ENCODE results near the gene FAM149A. TPM values are rescaled to one million over a fixed set of nuclear protein-coding genes. Genes with fewer than 3 reads are reported as not detected.

FAM149A gene
- total RNA-seq, 1 donor from 2014 or later: 0.78 TPM

DNA sequence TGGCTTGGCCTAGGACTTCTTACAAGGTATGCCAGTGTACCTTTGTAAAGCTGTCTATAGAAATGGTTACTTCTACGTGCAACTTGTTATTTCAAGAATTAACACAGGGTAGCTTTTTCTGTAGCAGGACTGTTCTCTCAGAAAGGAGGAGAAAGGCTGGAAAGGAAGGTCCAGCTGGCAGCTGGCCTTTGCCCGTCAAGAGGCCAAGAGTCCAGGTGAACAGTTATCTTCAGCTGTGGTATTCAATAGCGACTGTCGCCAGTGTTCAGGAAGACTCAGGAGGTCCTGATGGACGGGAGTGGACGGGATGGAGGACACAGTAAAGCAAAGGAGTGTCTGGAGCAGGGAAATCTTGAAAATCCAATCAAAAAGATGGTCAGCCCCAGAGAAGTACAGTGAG lies 91.6 kb downstream of the FAM149A start:
- intact Hi-C loops (cut with micrococcal nuclease): loop anchor here (10.0 kb wide), 1 partner anchor 1231 kb away; no protein-coding TSS in a partner anchor

DNA sequence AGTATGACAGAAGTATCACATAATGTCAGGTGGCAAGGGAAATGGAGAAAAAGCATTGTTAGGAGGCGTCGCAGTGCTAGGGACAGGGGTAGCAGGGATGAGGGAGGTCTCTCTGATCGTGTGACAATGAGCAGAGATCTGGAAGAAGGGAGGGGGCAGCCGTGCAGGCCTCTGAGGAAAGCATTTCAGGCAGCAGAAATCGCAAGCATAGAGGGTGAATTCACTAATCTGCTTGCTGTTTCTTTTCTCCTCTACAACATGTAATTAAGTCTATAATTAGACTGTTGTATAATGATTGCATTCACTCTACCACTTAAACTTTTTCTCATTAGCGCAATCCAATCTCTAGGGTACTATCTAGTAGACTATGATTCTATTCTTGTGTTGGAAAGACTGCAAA lies 96.0 kb downstream of the FAM149A start:
- intact Hi-C loops (cut with micrococcal nuclease): no loop called here

DNA sequence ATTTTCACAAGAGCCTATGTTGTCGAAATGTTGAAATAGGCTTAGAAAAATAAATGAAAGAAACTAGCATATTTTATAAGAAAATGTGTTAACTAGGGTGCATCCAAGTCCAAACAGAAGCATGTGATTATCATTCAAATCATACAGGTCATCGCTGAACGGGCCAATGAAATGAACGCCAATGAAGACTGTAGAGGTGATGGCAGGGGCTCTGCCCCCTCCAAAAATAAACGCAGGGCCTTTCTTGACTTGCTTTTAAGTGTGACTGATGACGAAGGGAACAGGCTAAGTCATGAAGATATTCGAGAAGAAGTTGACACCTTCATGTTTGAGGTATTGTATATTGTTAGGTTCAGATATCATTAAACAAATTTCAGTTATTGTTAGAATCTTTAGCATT lies 96.5 kb downstream of the FAM149A start:
- intact Hi-C loops (cut with micrococcal nuclease): loop anchor here (1.0 kb wide), 1 partner anchor 9 kb away; no protein-coding TSS in a partner anchor

DNA sequence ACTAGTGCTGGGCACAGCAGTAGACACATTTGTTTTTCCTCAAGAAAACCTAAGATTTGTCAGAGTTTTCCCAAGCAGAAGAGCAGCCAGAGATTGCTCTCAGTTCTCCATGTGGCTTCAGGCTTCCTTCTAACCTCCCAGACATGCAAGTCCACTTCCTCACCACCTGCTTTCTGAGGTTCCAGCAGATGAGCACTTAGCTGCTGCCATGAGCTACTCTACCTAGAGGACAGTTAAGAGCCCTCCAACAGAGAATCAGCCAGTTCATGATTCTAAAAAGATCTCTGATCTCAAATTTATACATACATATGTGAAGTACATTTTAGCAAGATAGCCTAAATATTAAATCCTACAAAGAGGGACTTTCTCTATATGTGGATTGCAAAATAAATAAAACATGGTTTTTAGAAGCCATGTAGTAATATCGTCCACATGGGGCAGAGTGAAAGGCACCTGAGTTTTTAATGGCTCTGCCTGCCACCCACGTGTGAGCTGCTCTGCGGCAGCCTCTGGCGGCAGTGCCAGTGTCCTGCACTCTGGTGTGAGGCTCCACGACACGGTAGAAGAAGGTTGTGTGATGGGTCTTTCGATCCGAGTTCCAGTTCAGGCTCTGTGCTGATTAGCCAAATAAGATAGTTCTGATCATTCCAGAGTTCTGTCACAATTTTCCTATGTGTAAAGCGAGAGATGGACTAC lies 97.2 kb downstream of the FAM149A start:
- intact Hi-C loops (cut with micrococcal nuclease): loop anchor here (1.0 kb wide), 1 partner anchor 9 kb away; no protein-coding TSS in a partner anchor

DNA sequence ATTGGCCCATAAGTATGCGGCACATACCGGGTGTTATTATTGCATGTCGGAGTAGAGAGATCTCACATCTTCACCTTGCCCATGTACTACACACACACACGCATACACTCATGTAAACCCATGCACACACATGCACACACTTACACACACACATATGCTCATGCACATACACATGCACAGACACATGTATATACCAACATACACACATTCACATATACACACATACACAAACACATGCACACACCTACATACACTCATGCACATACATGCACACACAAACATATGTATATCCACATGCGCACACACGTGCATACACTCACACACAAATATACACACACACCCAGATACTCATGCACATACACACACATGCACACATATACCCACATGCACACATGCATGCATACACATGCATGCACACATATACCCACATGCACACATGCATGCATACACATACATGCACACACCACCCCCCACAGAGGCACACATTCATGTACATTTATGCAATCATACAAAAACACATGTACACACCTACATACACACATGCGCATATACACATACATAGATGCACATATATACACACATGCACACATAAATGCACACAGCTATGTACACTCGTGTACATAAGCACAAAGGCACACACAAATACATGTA lies 98.1 kb downstream of the FAM149A start:
- intact Hi-C loops (cut with micrococcal nuclease): no loop called here

DNA sequence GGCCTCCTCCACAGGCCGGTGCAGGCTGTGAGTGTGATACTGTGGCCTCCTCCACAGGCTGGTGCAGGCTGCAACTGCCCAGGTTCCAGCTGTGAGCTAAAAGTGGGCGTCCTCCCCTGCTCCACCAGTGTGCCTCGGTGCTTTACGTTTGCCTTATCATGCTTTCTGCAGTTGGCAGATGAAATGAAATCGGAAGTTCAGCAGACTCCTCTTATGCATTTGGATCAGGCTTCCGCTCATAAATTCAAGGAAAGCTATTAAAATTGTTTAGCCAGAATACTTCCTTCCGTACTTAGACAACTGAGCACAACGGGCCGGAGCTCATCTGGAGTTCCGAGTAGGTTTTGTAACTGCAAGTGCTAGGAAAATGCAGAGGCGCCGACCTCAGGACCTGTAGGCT lies 98.9 kb downstream of the FAM149A start:
- intact Hi-C loops (cut with micrococcal nuclease): no loop called here

DNA sequence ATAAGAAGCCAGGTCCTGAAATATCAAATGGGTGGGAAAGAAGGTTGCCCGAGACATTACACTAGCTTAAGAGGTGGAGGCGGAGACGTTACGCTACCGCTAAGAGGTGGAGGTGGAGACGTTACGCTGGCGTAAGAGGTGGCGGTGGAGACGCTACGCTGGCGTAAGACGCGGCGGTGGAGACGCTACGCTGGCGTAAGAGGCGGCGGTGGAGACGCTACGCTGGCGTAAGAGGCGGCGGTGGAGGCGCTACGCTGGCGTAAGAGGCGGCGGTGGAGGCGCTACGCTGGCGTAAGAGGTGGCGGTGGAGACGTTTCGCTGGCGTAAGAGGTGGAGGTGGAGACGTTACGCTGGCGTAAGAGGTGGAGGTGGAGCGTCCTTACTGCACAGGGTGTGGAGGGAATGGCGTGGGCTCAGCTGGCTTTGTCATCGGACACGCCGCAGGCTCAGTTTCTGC lies 99.6 kb downstream of the FAM149A start:
- intact Hi-C loops (cut with micrococcal nuclease): no loop called here

DNA sequence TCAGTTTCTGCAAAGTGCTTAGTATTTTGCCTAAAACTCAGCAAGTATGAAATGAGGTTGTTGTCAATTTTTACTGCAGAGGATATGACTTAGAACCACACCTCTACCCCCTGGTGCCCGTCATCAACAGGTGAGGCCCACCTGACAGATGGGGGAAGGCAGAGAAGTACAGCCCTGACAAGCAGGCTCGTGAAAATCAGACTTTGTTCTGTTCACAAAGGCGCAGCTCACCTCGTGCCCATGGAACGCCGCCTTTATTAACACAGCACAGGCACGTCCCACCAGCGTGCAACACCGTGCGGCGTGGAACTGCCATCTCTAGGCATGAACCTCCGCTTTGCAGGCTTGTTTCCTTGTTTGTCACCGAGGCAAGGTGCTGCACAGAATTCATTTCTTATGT lies 100.2 kb downstream of the FAM149A start:
- intact Hi-C loops (cut with micrococcal nuclease): no loop called here

DNA sequence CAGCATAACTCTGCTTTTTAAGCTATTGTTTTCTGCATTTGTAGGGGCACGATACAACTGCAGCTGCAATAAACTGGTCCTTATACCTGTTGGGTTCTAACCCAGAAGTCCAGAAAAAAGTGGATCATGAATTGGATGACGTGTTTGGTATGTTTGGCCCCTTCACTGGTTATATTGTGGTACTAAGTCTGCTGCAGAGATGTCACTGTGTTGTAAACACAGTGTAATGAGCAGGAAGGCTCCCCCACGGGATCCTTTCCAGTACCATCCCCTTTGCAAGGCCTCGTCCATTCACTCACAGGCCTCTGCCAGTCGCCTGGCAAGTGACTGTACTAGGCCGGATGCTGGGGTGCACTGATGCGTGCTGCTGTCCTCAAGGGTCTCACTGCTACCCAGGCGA lies 100.7 kb downstream of the FAM149A start:
- intact Hi-C loops (cut with micrococcal nuclease): no loop called here

DNA sequence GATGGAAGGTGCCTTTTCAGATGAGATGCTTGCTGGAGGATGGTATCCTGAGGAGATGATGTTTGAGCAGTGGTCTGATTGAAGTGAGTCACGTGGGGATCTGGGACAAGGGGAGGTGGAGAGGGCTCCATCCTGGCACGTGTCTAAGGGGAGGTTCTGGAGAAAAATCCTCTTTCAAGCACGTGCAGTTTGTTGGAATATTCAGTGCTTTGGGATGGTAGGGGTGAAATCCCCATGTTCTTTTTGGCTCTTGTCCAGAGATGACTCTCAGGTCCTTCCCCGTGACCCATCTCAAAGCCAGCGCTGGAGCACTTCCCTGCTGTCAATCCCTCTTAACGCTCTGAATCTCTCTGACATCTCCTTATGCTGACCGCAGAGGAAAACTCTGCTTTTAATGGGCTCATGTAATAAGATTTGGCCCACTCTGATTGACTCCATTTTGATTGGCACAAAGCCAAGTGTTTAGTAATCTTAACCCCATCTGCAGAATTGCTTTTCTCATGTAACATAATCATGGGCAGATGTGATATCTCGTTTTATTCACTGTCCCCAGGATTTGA lies 112.0 kb downstream of the FAM149A start:
- intact Hi-C loops (cut with micrococcal nuclease): no loop called here

DNA sequence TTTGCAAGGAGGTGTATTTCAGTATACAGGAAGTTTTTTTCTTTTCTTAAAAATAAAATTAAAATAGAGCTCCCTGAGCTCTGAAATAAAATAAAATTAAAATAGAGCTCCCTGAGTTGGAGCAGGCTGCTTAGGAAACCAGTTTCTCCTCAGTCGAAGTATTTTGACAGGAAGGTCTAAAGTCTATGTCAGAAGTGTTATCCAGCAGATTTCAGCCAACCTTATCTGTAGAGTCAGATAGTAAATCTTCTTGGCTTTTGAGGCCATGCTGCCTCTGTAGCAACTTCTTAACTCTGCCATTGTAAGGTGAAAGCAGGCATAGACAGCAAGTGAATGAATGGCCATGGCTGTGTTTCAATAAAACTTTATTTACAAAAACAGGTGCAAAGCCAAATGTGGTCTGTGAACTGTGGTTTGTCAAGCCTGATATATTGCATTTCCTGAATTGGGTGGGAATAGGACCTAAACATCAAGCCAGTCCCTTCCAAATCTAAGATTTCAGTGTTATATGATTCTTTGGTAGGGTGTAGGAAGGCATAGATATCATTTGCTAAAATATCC lies 113.3 kb downstream of the FAM149A start:
- intact Hi-C loops (cut with micrococcal nuclease): no loop called here

DNA sequence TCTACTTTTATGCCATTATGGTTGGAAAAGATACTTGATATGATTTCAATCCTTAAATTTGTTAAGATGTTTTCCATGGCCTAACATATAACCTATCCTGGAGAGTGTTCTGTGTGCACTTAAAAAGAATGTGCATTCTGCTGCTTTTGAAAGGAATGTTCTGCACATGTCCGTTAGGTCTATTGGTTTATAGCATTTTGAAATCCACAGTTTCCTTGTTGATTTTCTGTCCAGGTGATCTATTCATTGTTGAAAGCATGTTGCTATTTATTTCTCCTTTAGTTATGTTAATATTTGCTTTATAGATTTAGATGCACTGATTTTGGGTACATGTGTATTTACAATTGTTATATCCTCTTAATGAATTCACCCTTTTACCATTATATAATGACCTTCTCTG lies 117.1 kb downstream of the FAM149A start:
- intact Hi-C loops (cut with micrococcal nuclease): no loop called here

Other genes with a start within 250 kb of the FAM149A start
- 0.51 and 0.66 TPM in 2 replicates for gene TLR3, start 35.5 kb upstream of the FAM149A start, total RNA-seq
- gene CYP4V2, start 86.9 kb downstream of the FAM149A start, total RNA-seq: 25.4 and 25.9 TPM in 2 replicates
- 0.46 and 0.64 TPM in 2 replicates for gene KLKB1, start 122.8 kb downstream of the FAM149A start, total RNA-seq
- 0.10 TPM in 1 of 2 replicates, not detected in the other for gene F11, start 161.5 kb downstream of the FAM149A start, total RNA-seq

Data from T-helper 1 cell treated with Interleukin-12 subunit alpha and Interleukin-12 subunit beta and Interleukin-4 antibody, amounts not matched to agents 30 ng/mL and 1 ng/mL, for 36 hours (primary cell).